HG03108 (cell line): Measurements from ENCODE around the gene GFOD1.

Experiments used
- ATAC-seq: cut with Tn5 transposase; IDR thresholded peaks from one replicate; pipeline ENCODE4 v1.9.1; 2021; ENCODE audit warnings: moderate library complexity; ENCODE audit not compliant: unreplicated experiment

The GFOD1 gene

DNA sequence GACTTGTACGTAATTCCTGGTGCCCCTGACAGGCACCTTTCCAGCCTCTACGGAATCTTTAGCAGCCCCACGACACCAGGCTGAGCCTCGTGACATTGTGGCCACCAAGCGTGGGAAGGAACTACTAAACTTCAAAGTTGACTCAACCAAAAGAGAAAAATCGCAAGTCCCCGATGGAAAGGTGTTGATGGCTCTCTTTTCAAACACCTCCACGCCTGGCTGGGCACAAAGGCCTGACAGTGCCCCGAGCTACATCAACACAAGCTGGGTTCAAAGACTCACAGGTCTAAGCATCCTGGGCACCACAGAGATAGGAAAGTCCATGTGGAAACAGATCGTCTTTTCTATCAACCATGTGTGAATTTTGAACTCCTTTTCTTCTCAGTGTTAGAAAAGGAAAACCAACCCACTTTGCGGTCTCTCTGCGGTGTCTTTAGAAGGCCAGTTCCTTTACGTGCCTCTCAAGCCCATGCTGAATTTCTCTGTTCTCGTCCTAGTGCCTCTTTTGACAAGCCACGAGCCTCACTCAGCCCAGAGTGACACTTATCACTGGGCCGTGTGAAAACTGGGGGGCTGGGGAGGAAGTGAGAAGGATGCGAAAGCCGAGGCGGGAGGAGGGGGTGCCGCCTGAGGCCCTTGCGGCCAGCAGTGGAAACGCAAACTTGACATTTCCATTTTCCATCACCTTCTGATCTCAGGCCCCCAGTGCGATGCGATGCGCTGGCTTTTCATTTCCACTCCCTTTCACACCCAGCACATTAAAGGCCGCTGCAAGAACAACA lies 59.4 kb downstream of the GFOD1 start:
- peak; percentile 64 for ATAC-seq

DNA sequence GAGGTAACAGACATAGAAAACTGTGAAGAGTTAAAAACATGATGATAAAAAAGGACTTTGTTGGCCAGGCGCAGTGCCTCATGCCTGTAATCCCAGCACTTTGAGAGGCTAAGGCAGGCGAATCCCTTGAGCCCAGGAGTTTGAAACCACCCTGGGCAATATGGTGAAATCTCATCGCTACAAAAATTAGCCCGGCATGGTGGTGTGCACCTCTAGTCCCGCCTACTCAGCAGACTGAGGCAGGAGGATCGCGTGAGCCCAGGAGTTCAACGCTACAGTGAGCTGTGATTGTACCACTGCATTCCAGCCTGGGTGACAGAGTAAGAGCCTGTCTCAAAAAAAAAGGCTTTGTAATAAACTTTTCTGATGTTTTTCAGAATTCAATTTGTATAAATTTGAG lies 60.1 kb downstream of the GFOD1 start:
- no peak for ATAC-seq

DNA sequence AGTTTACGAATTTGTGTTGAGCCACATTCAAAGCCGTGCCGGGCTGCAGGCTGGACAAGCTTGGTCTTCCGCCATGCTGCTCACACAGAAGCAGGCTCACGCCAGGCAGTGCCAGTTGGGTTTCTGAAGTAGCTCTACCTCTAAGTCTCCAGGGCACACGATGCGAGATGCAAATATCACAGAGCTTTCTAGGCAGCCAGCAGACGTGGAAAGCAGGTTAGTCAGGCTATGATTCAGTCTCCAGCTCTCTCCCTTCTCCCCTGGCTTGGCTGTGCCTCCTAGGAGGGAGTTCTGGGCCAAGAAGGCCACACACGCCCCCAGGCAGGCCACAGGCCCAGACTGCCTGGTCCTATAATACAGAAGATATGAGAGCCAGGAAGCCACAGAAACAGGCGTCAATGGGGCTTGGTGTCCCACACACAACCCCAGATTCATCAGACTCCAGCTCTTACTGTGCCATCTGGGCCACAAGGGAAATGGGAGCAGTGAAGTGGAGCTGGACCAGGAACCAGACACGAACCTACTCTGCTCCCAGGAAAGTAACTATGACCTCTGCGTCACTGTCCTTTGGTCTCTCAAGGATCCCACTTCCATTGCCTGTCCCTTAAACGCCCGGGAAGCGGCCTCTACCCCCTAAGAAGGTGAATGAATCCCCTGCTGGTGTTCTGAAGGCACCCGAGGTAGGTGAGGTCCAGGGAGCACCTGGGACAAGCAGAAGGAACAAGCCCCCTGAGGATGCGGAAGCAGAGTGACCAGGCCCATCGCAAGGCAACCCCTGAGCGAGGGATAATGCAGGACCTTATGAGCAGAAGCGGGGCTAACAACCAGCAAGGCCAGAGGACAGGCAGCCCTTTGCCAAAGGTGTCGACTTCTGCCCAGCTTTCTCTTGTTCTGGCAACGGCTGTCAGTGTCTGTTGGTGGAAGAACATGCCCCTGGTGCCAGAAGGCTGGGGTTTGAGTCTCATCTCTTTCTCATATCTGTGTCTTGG lies 61.2 kb downstream of the GFOD1 start:
- ATAC-seq = no peak

DNA sequence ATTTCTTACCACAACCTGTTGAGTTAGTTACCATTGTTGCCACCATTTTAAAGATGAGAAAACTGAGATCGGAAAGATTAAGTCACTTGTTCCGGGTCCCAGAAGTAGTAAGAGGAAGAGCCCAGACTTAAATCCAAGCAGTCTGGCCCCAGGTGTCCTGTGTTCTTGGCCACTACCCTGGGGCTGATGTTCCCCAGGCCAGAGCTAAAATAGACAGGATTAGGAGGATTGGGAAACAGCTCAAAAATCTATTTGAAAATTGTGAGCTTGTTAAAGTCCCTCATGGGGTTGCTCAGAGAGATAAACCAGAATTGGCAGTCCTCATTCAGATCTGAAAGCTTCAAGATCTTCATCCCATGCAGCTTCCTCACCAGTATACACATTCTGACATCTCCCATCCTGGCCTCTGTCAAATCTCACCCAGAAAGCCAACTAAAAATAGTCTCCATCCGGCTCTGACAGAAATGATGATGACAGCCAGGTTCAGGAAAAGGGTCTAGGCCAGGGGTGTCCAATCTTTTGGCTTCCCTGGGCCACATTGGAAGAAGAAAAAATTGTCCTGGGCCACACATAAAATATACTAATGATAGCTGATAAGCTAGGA lies 62.0 kb downstream of the GFOD1 start:
- no peak for ATAC-seq

DNA sequence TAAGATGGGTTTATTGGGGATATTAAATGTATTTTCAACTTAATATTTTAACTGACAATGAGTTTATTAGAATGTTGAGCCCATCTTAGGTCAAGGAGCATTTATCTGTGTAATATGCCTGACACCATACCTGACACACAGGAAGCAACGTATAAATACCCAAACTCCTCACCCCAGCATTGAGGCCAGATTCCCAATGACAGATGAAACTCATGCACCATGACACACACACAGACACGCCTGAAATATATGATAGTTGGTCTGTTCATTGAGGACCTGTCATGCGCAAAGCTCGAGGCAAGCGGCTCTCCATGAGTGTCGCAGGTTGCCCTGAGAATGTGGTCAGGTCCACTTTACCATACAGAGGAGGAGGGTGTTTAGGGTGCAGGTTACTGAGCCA lies 64.1 kb downstream of the GFOD1 start:
- ATAC-seq = no peak

DNA sequence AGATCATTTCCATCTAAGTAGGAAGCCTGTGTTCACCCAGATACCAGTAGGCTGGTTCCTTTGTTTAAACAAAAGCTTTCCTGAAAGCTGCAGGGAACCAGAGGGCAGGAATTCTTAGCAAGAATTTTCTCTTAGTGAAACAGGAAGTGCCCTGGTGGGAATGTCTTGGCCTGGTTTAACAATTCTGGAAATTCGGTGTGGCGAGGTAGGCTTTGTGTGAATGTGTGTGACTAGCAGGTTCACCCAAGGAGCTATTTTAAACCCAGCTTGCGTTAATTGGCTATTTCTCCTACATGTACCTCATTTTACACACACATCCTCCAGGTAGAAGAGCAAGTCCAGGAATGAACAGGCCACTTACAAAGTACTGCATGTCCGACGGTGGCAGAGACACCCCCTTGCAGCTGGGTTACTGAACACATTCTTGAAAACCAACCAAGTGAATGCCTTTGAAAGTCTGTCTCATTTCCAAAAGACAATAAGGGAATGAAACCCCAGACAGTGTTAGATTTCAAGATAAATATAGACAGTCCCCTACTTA lies 64.6 kb downstream of the GFOD1 start:
- ATAC-seq = no peak

DNA sequence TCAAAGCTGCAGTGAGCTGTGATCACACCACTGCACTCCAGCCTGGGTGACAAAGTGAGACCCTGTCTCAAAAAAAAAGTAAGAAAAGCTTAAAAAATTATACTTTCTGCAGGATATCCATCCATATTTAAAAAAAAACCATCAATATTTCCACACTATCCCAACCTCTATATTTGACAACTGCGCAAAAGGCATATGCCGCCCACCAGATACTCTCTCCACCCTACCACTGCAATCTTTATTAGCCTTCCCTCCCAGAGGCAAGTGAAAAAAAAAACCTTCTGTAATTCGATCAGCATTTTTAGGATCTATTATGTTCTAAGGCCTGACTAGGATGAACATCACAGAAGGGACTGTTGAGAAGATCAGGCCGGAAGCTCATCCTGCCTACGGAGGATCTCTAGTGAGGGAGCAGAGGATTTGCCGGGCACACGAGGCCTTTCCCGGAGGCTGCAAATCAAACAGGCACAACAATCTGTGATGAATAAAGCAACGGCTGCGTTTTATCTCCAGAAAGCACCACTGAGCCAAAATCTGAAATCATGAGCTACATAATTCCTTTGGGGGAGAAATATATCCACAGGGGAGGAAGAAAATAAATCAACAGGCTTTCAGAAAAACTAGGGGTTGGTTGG lies 65.9 kb downstream of the GFOD1 start:
- no peak for ATAC-seq

DNA sequence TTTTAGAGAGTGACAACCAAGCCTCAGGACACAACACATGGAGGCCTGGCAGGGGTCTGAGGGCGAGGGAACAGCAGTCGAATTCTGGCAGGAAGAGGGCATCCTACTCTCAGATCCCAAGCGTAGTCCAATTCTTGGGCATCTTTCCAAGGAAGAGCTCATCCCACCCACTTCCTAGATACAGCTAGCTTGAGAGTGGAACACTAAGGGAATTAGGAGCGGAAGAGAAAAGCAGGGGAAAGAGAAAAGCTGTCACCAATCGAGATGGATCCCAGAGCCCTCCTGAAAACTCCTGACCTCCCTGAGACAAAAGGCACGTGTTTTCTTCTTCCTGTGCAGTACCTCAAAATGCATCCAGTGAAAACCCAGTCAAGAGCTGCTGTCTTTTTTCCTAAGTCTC lies 67.1 kb downstream of the GFOD1 start:
- no peak for ATAC-seq

DNA sequence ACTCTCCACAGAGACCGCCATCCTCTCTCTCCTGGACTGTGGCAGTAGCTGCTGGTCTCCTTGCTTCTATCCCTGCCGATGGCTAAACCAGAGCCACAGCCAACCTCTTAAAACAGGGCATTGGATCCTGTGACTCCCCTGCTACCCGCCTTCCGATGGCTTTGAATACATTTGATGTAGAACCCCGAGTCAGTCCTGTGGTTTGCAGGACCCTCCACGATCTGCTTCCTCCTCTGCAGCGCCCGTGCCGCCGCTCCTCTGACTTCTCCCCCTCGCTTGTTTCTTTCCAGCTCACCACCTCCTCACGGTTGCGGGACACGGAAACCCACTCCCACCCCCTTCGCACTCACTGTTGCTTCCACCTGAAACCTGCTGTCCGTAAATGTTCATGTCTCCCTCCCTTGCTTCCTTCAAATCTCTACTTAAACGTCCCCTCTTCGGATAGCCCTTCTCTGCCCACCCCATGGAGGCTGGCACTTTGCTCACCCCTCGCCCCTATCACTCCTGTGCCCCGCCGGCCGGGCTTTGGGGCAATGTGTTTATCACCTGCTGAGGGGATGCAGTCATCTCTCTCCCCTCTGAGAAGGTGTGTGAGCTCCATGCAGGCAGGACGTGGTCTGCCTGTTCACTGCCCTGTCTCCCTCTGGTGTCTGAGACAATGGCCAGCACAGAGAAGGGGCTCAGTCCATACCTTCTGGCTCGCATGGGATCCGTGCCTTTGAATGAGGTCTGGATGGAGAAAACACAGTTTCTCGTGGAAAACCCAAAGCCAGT lies 67.8 kb downstream of the GFOD1 start:
- no peak for ATAC-seq

DNA sequence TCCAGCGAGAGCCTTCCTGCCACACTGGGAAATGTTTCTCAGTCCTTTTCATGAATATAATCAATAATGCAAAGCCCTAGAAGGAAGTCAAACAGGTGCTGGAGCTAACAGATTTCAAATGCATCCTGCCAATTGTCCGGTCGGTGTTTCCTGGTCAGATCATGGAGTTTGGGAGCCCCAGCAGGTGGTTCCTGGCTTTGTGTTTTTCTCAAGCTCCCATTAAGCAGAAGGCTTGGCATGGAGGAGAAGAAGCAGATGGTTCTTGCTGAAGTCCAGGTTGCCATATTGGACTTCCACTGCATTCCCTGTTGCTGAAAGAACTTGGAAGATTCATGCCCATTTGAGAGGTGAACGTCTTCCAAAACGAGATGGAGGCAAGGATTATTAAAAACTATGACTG lies 68.6 kb downstream of the GFOD1 start:
- no peak for ATAC-seq

DNA sequence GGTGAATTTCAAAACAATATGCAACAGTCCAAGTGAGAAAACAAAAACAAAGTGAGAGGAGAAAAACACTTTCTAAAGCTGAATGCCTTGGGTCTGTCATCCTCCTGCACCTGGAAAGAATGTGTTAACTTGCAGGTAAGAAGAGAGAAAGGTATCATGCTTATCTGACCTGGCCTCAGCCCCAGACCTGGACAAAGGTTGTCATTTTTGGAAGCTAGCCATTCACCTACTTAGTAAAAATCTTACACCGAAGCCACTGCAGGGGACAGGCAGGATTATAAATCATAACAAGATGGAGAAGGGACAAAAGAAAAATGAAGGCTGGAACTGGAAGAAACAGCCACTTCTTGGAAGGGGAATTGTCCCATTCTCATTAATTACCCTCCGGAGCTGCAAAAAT lies 69.4 kb downstream of the GFOD1 start:
- ATAC-seq = no peak

DNA sequence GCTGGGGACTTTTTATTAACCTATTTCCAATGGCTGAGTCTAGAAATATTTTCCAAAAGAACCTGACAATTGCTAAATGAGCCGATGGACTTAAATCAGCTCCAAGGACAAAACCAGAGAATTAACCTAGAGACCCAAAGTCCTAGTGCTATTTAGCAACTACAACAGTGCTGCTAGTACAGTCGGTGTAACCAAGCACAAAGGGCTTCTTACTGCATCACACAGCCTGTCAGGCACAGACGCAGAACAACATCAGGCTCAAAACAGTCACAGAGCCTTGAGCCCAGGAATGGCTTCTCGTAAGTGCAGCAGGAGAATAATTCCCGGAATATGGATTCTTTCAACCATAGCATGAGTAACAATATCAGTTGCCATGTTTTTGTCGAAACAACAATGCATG lies 70.0 kb downstream of the GFOD1 start:
- no peak for ATAC-seq

DNA sequence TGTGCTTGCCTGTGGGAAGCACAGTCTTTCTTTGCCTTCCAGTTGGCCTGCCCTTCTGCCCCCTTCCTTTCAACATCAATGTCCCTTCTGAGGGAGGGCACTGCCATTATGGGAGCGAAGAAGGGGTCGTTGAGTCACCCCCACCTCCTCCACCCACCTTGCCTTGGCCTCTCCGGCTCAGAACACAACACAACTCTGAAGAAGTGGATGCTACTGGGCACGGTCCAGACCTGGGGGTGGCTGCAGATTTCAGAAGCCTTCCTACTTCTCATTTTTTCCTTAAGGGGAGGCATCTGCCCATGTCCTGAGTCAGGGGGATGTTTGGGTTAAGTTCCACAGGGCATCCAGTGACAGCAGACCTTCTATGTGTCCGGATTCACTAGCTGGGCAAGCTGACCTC lies 72.1 kb downstream of the GFOD1 start:
- no peak for ATAC-seq

DNA sequence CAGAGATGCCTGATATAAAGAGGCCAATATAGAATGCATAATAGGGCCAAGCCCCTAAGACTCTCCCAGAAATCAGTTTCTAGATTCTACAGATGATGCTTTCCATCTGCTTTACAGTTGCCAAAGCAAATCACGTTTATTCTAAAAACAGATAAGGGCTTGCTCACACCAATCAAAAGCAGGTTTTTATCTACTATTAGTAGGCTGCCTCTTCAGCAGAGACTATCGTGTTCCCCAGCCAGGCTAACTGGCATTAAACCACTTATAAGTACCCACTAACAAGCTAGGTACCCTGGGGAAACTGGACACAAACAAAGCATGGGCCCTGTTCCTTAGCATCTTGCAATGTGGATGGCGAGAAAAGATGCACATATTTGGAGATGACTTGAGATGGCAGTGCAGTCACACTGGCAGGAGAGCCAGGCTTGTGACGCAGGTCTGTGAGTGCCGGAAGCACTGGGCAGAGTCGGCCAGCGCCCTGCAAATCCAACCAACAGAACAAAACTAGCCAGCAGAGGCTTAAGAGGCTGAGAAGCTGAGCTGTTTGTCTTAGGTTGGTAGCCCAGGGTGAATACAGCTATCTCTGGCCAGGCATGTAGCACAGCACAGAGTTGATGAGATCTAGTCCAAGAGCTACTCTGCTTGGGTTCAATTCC lies 73.4 kb downstream of the GFOD1 start:
- ATAC-seq = no peak

DNA sequence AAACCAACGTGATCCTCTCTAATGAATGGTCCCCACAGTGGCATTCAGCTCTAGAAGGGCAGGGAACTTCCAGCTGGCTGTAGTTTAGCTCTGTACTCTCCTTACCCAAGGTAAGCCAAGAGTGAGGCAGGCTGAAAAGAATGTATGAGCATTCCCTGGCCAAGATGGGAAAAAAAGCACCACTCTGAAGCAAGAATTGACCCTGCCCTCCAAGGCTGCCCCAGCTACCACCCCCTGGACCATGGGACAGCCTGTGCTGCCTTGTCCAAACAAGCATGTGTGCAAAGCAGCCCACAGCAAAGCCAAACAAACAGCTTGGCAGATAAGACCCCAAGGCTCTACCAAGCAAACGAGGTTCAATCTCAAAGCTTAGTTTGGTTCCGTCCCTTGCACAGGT lies 73.9 kb downstream of the GFOD1 start:
- ATAC-seq = no peak

DNA sequence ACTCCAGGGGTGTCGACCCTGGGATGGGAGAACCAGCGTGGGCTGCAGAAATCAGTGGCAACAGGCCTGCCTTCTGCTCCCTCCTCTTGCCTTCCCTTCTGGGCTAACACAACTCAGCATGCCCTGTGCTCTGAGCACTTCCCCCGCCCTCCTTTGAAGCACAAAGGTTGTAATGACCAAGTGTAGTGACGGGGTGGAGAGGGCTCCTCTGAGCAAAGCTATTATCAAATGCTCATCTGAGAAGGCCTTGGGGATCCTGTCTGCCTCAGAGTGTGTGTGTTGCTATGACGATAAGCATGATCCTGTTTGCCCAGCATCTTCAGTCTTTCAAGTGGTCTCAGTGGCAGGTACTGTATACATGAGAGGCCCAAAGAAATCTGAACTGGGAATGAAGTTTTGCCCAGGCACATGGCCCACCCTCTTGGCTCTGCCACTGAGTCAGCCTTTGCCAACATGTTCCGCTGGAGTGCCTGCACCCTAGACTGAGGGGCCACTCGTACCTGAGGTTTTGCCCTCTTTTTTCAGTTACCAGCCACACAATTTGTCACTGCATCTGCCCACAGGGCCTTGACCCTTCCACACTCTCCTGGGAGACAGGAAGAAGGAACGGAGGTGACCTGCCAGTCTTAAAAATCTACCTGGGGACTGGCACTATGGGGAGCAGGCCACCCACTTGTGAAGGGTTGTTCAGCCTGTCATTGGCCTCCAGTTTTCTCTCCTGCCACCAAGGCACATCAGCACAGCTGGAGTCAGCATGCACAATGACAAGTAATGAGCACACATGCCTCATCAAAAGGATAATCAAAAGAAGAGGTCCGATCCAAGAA lies 74.5 kb downstream of the GFOD1 start:
- no peak for ATAC-seq

DNA sequence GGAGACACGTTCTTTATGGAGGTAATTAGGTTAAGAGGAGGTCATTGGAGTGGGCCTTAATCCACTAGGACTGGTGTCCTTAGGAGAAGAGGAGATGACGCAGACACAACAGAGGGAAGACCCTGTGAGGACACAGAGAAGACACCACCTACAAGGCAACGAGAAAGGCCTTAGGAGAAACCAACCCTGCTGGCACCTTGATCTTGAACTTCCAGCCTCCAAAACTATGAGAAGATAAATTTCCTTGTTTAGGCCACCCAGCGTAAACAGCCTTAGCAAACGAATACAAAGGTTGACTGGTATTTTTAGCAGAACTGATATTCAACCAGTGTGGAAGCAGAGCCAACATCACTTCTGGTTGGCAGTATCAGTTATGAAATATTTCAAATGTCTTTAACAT lies 75.2 kb downstream of the GFOD1 start:
- no peak for ATAC-seq

DNA sequence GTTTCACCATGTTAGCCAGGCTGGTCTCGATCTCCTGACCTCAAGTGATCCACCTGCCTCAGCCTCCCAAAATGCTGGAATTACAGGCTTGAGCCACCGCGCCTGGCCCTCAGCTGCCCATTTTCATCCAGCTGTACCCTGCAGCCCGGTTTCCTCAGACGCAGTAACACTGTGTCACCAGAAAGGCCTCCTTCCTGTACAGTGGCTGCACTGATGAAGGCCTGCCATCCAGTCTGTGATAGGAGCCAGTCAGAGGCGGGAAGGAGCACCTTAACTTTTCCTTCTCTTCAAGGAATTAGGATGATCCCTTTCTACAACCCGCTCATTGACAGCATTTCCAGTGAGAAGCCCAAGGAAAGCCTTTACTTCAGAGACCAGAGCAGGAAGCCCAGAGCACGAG lies 75.9 kb downstream of the GFOD1 start:
- ATAC-seq = no peak

DNA sequence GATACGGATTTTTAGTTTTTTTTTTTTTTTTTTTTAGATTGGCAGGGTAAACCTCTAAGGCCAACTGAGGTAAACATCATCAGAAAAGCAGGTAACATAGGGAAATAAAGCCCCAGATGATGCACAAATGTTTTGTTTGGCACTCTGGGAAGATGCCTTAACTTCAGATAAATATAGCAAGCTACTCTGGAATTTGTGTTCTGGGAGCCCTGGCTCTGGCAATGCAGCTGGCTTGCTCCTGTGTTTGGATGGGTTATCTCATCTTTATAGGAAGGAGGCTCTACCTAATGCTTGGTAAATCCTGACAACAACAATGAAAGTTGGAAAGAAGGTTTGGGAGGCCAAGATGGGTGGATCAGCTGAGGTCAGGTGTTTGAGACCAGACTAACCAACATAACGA lies 77.4 kb downstream of the GFOD1 start:
- ATAC-seq = no peak
